ENCODE results near the gene IKBIP. TPM values are rescaled to one million over a fixed set of nuclear protein-coding genes. Genes with fewer than 3 reads are reported as not detected.

IKBIP gene
- 11.5 TPM for total RNA-seq

GRCh38 chr12:98644712-98645571, at the start of gene IKBIP, which contains the start of gene APAF1:
TSS of gene IKBIP (minus strand) at chr12:98644788. CDS start at chr12:98644701, 87 bp downstream.
TSS of gene APAF1 (plus strand) at chr12:98645290. CDS start at chr12:98648360, 3,070 bp downstream.
- H3K4me3 ChIP-seq (ENCODE audit: low read length in 3 of 3): peak within 1 kb of the TSS; percentile 87 to 95 (median 95)
- peaks cover 12 to 16% (median 14%) of the 10 kb centered on the region in 3 donors for H3K4me1 ChIP-seq (ENCODE audit: control insufficient read depth in 3 of 3, insufficient read depth in 3 of 3, low read length in 3 of 3)
- H3K9ac ChIP-seq (ENCODE audit: low read depth in 1 of 3, low read length in 3 of 3): peak within 1 kb of the TSS; percentile 88 to 90 (median 89)
- H3K9me3 ChIP-seq (ENCODE audit: control insufficient read depth in 3 of 3, low read length in 3 of 3): no peaks in the 10 kb centered on the region
- peak within 1 kb of the TSS; percentile 79 for H3K27ac ChIP-seq (ENCODE audit: low read depth, low read length)
- no peaks in the 10 kb centered on the region for H3K27me3 ChIP-seq (ENCODE audit: control insufficient read depth in 3 of 3, insufficient read depth in 3 of 3, low read length in 3 of 3)
- H3K36me3 ChIP-seq (ENCODE audit: control insufficient read depth in 3 of 3, insufficient read depth in 3 of 3, low read length in 3 of 3): peaks cover 0 to 13% (median 9%) of the 10 kb centered on the region in 3 donors

- Histone ChIP-seq H3K27me3 (ENCODE audit: control insufficient read depth in 3 of 3, insufficient read depth in 3 of 3, low read length in 3 of 3) (no peaks in the 10 kb centered on the region), H3K4me3 (ENCODE audit: low read length in 3 of 3) (no peak overlapping the region), H3K36me3 (ENCODE audit: control insufficient read depth in 3 of 3, insufficient read depth in 3 of 3, low read length in 3 of 3) (peaks cover 4 to 20% (median 14%) of the 10 kb centered on the region in 3 donors), H3K4me1 (ENCODE audit: control insufficient read depth in 3 of 3, insufficient read depth in 3 of 3, low read length in 3 of 3) (no peaks in the 10 kb centered on the region), H3K9ac (ENCODE audit: low read depth in 1 of 3, low read length in 3 of 3) (no peak overlapping the region), H3K9me3 (ENCODE audit: control insufficient read depth in 3 of 3, low read length in 3 of 3) (no peaks in the 10 kb centered on the region), H3K27ac (ENCODE audit: low read depth, low read length) (no peak overlapping the region)
Measured at GRCh38 chr12:98691351-98691750, 46.8 kb upstream of the IKBIP start.

- Histone ChIP-seq H3K36me3 (ENCODE audit: control insufficient read depth in 3 of 3, insufficient read depth in 3 of 3, low read length in 3 of 3) (peaks cover 3 to 40% (median 33%) of the 10 kb centered on the region in 3 donors), H3K9me3 (ENCODE audit: control insufficient read depth in 3 of 3, low read length in 3 of 3) (no peaks in the 10 kb centered on the region), H3K4me1 (ENCODE audit: control insufficient read depth in 3 of 3, insufficient read depth in 3 of 3, low read length in 3 of 3) (no peaks in the 10 kb centered on the region), H3K4me3 (ENCODE audit: low read length in 3 of 3) (no peak overlapping the region), H3K27ac (ENCODE audit: low read depth, low read length) (no peak overlapping the region), H3K9ac (ENCODE audit: low read depth in 1 of 3, low read length in 3 of 3) (no peak overlapping the region), H3K27me3 (ENCODE audit: control insufficient read depth in 3 of 3, insufficient read depth in 3 of 3, low read length in 3 of 3) (no peaks in the 10 kb centered on the region)
Measured at GRCh38 chr12:98686603-98687002, 42.0 kb upstream of the IKBIP start.

- Histone ChIP-seq H3K4me1 (ENCODE audit: control insufficient read depth in 3 of 3, insufficient read depth in 3 of 3, low read length in 3 of 3) (no peaks in the 10 kb centered on the region), H3K9ac (ENCODE audit: low read depth in 1 of 3, low read length in 3 of 3) (no peak overlapping the region), H3K27ac (ENCODE audit: low read depth, low read length) (no peak overlapping the region), H3K9me3 (ENCODE audit: control insufficient read depth in 3 of 3, low read length in 3 of 3) (no peaks in the 10 kb centered on the region), H3K27me3 (ENCODE audit: control insufficient read depth in 3 of 3, insufficient read depth in 3 of 3, low read length in 3 of 3) (no peaks in the 10 kb centered on the region), H3K36me3 (ENCODE audit: control insufficient read depth in 3 of 3, insufficient read depth in 3 of 3, low read length in 3 of 3) (peaks cover 13 to 52% (median 40%) of the 10 kb centered on the region in 3 donors), H3K4me3 (ENCODE audit: low read length in 3 of 3) (no peak overlapping the region)
Measured at GRCh38 chr12:98684199-98684598, 39.6 kb upstream of the IKBIP start.

GRCh38 chr12:98679611-98680005, 35.0 kb upstream of the IKBIP start:
- Histone ChIP-seq H3K9ac (ENCODE audit: low read depth in 1 of 3, low read length in 3 of 3) (no peak overlapping the region), H3K9me3 (ENCODE audit: control insufficient read depth in 3 of 3, low read length in 3 of 3) (no peaks in the 10 kb centered on the region), H3K27me3 (ENCODE audit: control insufficient read depth in 3 of 3, insufficient read depth in 3 of 3, low read length in 3 of 3) (no peaks in the 10 kb centered on the region), H3K4me1 (ENCODE audit: control insufficient read depth in 3 of 3, insufficient read depth in 3 of 3, low read length in 3 of 3) (no peaks in the 10 kb centered on the region), H3K36me3 (ENCODE audit: control insufficient read depth in 3 of 3, insufficient read depth in 3 of 3, low read length in 3 of 3) (peaks cover 18 to 49% (median 40%) of the 10 kb centered on the region in 3 donors), H3K4me3 (ENCODE audit: low read length in 3 of 3) (no peak overlapping the region), H3K27ac (ENCODE audit: low read depth, low read length) (no peak overlapping the region)

GRCh38 chr12:98678946-98679610, 34.5 kb upstream of the IKBIP start:
- Histone ChIP-seq H3K9me3 (ENCODE audit: control insufficient read depth in 3 of 3, low read length in 3 of 3) (no peaks in the 10 kb centered on the region), H3K4me3 (ENCODE audit: low read length in 3 of 3) (no peak overlapping the region), H3K27me3 (ENCODE audit: control insufficient read depth in 3 of 3, insufficient read depth in 3 of 3, low read length in 3 of 3) (no peaks in the 10 kb centered on the region), H3K4me1 (ENCODE audit: control insufficient read depth in 3 of 3, insufficient read depth in 3 of 3, low read length in 3 of 3) (no peaks in the 10 kb centered on the region), H3K9ac (ENCODE audit: low read depth in 1 of 3, low read length in 3 of 3) (no peak overlapping the region), H3K36me3 (ENCODE audit: control insufficient read depth in 3 of 3, insufficient read depth in 3 of 3, low read length in 3 of 3) (peaks cover 18 to 49% (median 37%) of the 10 kb centered on the region in 3 donors), H3K27ac (ENCODE audit: low read depth, low read length) (no peak overlapping the region)

GRCh38 chr12:98678236-98678945, 33.8 kb upstream of the IKBIP start:
- Histone ChIP-seq H3K4me3 (ENCODE audit: low read length in 3 of 3) (no peak overlapping the region), H3K4me1 (ENCODE audit: control insufficient read depth in 3 of 3, insufficient read depth in 3 of 3, low read length in 3 of 3) (no peaks in the 10 kb centered on the region), H3K27ac (ENCODE audit: low read depth, low read length) (no peak overlapping the region), H3K9ac (ENCODE audit: low read depth in 1 of 3, low read length in 3 of 3) (no peak overlapping the region), H3K27me3 (ENCODE audit: control insufficient read depth in 3 of 3, insufficient read depth in 3 of 3, low read length in 3 of 3) (no peaks in the 10 kb centered on the region), H3K36me3 (ENCODE audit: control insufficient read depth in 3 of 3, insufficient read depth in 3 of 3, low read length in 3 of 3) (peaks cover 18 to 47% (median 32%) of the 10 kb centered on the region in 3 donors), H3K9me3 (ENCODE audit: control insufficient read depth in 3 of 3, low read length in 3 of 3) (no peaks in the 10 kb centered on the region)

GRCh38 chr12:98674841-98675240, 30.3 kb upstream of the IKBIP start:
- H3K9ac ChIP-seq (ENCODE audit: low read depth in 1 of 3, low read length in 3 of 3): no peak overlapping the region
- H3K27me3 ChIP-seq (ENCODE audit: control insufficient read depth in 3 of 3, insufficient read depth in 3 of 3, low read length in 3 of 3): no peaks in the 10 kb centered on the region
- no peak overlapping the region for H3K27ac ChIP-seq (ENCODE audit: low read depth, low read length)
- H3K9me3 ChIP-seq (ENCODE audit: control insufficient read depth in 3 of 3, low read length in 3 of 3): no peaks in the 10 kb centered on the region
- H3K36me3 ChIP-seq (ENCODE audit: control insufficient read depth in 3 of 3, insufficient read depth in 3 of 3, low read length in 3 of 3): peaks cover 10 to 19% (median 16%) of the 10 kb centered on the region in 3 donors
- H3K4me3 ChIP-seq (ENCODE audit: low read length in 3 of 3): no peak overlapping the region
- no peaks in the 10 kb centered on the region for H3K4me1 ChIP-seq (ENCODE audit: control insufficient read depth in 3 of 3, insufficient read depth in 3 of 3, low read length in 3 of 3)

GRCh38 chr12:98671459-98671858, 26.9 kb upstream of the IKBIP start:
- Histone ChIP-seq H3K4me1 (ENCODE audit: control insufficient read depth in 3 of 3, insufficient read depth in 3 of 3, low read length in 3 of 3) (no peaks in the 10 kb centered on the region), H3K36me3 (ENCODE audit: control insufficient read depth in 3 of 3, insufficient read depth in 3 of 3, low read length in 3 of 3) (peaks cover 0 to 16% (median 9%) of the 10 kb centered on the region in 3 donors), H3K27me3 (ENCODE audit: control insufficient read depth in 3 of 3, insufficient read depth in 3 of 3, low read length in 3 of 3) (no peaks in the 10 kb centered on the region), H3K9me3 (ENCODE audit: control insufficient read depth in 3 of 3, low read length in 3 of 3) (no peaks in the 10 kb centered on the region), H3K4me3 (ENCODE audit: low read length in 3 of 3) (no peak overlapping the region), H3K27ac (ENCODE audit: low read depth, low read length) (no peak overlapping the region), H3K9ac (ENCODE audit: low read depth in 1 of 3, low read length in 3 of 3) (no peak overlapping the region)

Data from skeletal muscle tissue (tissue), 4 donors.